IMR-90 (cell line): Measurements from ENCODE around the gene MRPS7. TPM values are rescaled to one million over a fixed set of nuclear protein-coding genes. Genes with fewer than 3 reads are reported as not detected.

Experiments used
- ATAC-seq: fragments of 200-7000 bp; cut with Tn5 transposase; 2 replicates; pipeline ENCODE4 v1.9.1; 2020; ENCODE audit warnings: low read depth, mild to moderate bottlenecking, moderate library complexity
- BruUV-seq: library from RNA; stranded (reverse); fragments of 400-500 nt; replicated peaks from 2 replicates; lab custom pipeline; 2021; lab: Mats Ljungman, UMichigan
- CTCF ChIA-PET: fragments of 300-600 bp; formaldehyde crosslinking; extraction: SDS; loops from one replicate; lab custom pipeline; 2021; ENCODE audit warnings: antibody characterized with exemption; lab: Yijun Ruan, JAX
- POLR2A ChIA-PET: fragments of 300-600 bp; sonication (Branson Sonifier 250); formaldehyde crosslinking; loops from one replicate; lab custom pipeline; 2022; ENCODE audit warnings: antibody characterized with exemption; ENCODE audit not compliant: unreplicated experiment; lab: Charles Lee
- DNase-seq: peaks from one replicate; pipeline ENCODE4 v3.0.0; 2013
- H2AFZ ChIP-seq: replicated peaks from 2 replicates; pipeline ENCODE3; 2013; ENCODE audit warnings: low read length, mild to moderate bottlenecking; ENCODE audit not compliant: poor library complexity
- H2AK5ac ChIP-seq: 2 replicates; pipeline ENCODE4 v1.6.1; 2013; ENCODE audit warnings: low read depth, low read length, inconsistent platforms
- H2AK9ac ChIP-seq: replicated peaks from 2 replicates; pipeline ENCODE3; 2013; ENCODE audit warnings: mild to moderate bottlenecking, low read depth, low read length, moderate library complexity; ENCODE audit not compliant: poor library complexity
- H2BK120ac ChIP-seq: 2 replicates; pipeline ENCODE4 v1.6.1; 2013; ENCODE audit warnings: low read depth, low read length, inconsistent platforms
- H2BK15ac ChIP-seq: 3 replicates; pipeline ENCODE4 v1.6.1; 2013; ENCODE audit warnings: low read depth, low read length, inconsistent platforms
- H2BK20ac ChIP-seq: 2 replicates; pipeline ENCODE4 v1.6.1; 2013; ENCODE audit warnings: low read depth, mild to moderate bottlenecking, inconsistent platforms, low read length, moderate library complexity
- H2BK5ac ChIP-seq: 2 replicates; pipeline ENCODE4 v1.6.1; 2013; ENCODE audit warnings: mild to moderate bottlenecking, low read depth, low read length, inconsistent platforms; ENCODE audit not compliant: poor library complexity, severe bottlenecking
- H3K14ac ChIP-seq: replicated peaks from 2 replicates; pipeline ENCODE4 v1.6.1; 2013; ENCODE audit warnings: low read depth, low read length, inconsistent platforms
- H3K18ac ChIP-seq: 2 replicates; pipeline ENCODE4 v1.6.1; 2013; ENCODE audit warnings: low read depth, low read length, control low read depth
- H3K23ac ChIP-seq: 2 replicates; pipeline ENCODE4 v1.6.1; 2013; ENCODE audit warnings: low read depth, low read length, inconsistent platforms
- H3K27ac ChIP-seq: 2 replicates; pipeline ENCODE4 v1.5.1; 2013; ENCODE audit warnings: mild to moderate bottlenecking, control low read depth, low read length; ENCODE audit not compliant: insufficient read depth
- H3K27me3 ChIP-seq: 2 replicates; pipeline ENCODE4 v1.6.1; 2013; ENCODE audit warnings: low read length; ENCODE audit not compliant: control insufficient read depth, insufficient read depth
- H3K36me3 ChIP-seq: 2 replicates; pipeline ENCODE4 v1.6.1; 2013; ENCODE audit warnings: low read length, mixed read lengths; ENCODE audit not compliant: control insufficient read depth, insufficient read depth
- H3K4ac ChIP-seq: 2 replicates; pipeline ENCODE4 v1.6.1; 2013; ENCODE audit warnings: low read depth, low read length, inconsistent platforms
- H3K4me1 ChIP-seq: 2 replicates; pipeline ENCODE4 v1.6.1; 2013; ENCODE audit warnings: low read length, mixed read lengths; ENCODE audit not compliant: control insufficient read depth, insufficient read depth
- H3K4me2 ChIP-seq: 2 replicates; pipeline ENCODE4 v1.6.1; 2013; ENCODE audit warnings: low read depth, mild to moderate bottlenecking, control low read depth, low read length, moderate library complexity
- H3K4me3 ChIP-seq: 2 replicates; pipeline ENCODE4 v1.5.1; 2013; ENCODE audit warnings: low read depth, mild to moderate bottlenecking, control low read depth, low read length, moderate library complexity; ENCODE audit not compliant: insufficient read depth
- H3K56ac ChIP-seq: 2 replicates; pipeline ENCODE4 v1.6.1; 2013; ENCODE audit warnings: low read length, inconsistent platforms; ENCODE audit not compliant: insufficient read depth; ENCODE audit errors: extremely low read depth
- H3K79me1 ChIP-seq, 2 experiments: 2 replicates each; pipeline ENCODE4 v1.6.1; 2013; ENCODE audit warnings: low read length in 2 of 2, inconsistent platforms in 1 of 2, low read depth in 1 of 2
- H3K9ac ChIP-seq: 2 replicates; pipeline ENCODE4 v1.6.1; 2013; ENCODE audit warnings: low read depth, low read length, control low read depth
- H3K9me1 ChIP-seq: 2 replicates; pipeline ENCODE4 v1.6.1; 2013; ENCODE audit warnings: low read length, inconsistent platforms; ENCODE audit not compliant: insufficient read depth
- H3K9me3 ChIP-seq: 2 replicates; pipeline ENCODE4 v1.6.1; 2013; ENCODE audit warnings: low read length; ENCODE audit not compliant: control insufficient read depth, insufficient read depth
- H4K20me1 ChIP-seq: 2 replicates; pipeline ENCODE4 v1.6.1; 2013; ENCODE audit warnings: low read length, inconsistent platforms; ENCODE audit not compliant: insufficient read depth
- H4K5ac ChIP-seq: 2 replicates; pipeline ENCODE4 v1.6.1; 2013; ENCODE audit warnings: mild to moderate bottlenecking, low read depth, low read length, control low read depth
- H4K8ac ChIP-seq, 2 experiments: 2 replicates each; pipeline ENCODE4 v1.6.1; 2013; ENCODE audit warnings: low read depth in 2 of 2, low read length in 2 of 2, control low read depth in 1 of 2, inconsistent platforms in 1 of 2
- H4K91ac ChIP-seq: 2 replicates; pipeline ENCODE4 v1.6.1; 2013; ENCODE audit warnings: low read depth, low read length, inconsistent platforms; ENCODE audit not compliant: insufficient read depth
- CHD1 ChIP-seq: IDR thresholded peaks from 2 replicates; pipeline ENCODE4 v1.6.1; 2012; ENCODE audit warnings: low read depth, low read length, improper control_type of control experiment
- MAZ ChIP-seq: IDR thresholded peaks from 2 replicates; pipeline ENCODE4 v1.6.1; 2012; ENCODE audit warnings: low read depth, mild to moderate bottlenecking, low read length, improper control_type of control experiment, moderate library complexity, borderline replicate concordance
- MXI1 ChIP-seq: IDR thresholded peaks from 2 replicates; pipeline ENCODE4 v1.6.1; 2012; ENCODE audit warnings: low read depth, mild to moderate bottlenecking, low read length, moderate library complexity, borderline replicate concordance
- RAD21 ChIP-seq: IDR thresholded peaks from 2 replicates; pipeline ENCODE4 v1.6.1; 2012; ENCODE audit warnings: low read length, improper control_type of control experiment
- SMC3 ChIP-seq: fragments of 150-350 bp; IDR thresholded peaks from 2 replicates; pipeline ENCODE4 v1.6.1; 2016; ENCODE audit warnings: low read depth, mild to moderate bottlenecking, antibody characterized with exemption, low read length, moderate library complexity
- WGBS, 2 experiments: methylation state at CpG; one replicate each; pipeline versions ENCODE4 v1.1.5 to v1.1.7; 2013; ENCODE audit warnings: missing lambda C conversion rate in 2 of 2; ENCODE audit not compliant: insufficient read length in 1 of 2; ENCODE audit errors: extremely low coverage in 2 of 2; 5-methylcytosine and 5-hydroxymethylcytosine counted together
- dilution Hi-C: fragments of 300-500 bp; cut with HindIII; formaldehyde crosslinking; loops from one replicate; pipeline ENCODE4 v1.14.3; 2018; ENCODE audit warnings: low sequenced_read_pairs; ENCODE audit not compliant: unreplicated experiment
- in situ Hi-C: fragments of 300-500 bp; cut with MboI; formaldehyde crosslinking; loops from 3 replicates; pipeline ENCODE4 v1.14.3; 2019; ENCODE audit warnings: low sequenced_read_pairs, inconsistent platforms, mixed read lengths
- intact Hi-C: fragments of 100-400 bp; cut with micrococcal nuclease; formaldehyde crosslinking; loops from 2 replicates; pipeline ENCODE4 v1.10.0; 2022
- polyA plus RNA-seq, 3 experiments: library from polyadenylated mRNA; depleted of rRNA; stranded (reverse); fragments of >200 nt; gene quantifications; 2 replicates each; pipeline ENCODE4 v1.2.3, GENCODE V29; 2012; ENCODE audit warnings: low replicate concordance in 1 of 3
- total RNA-seq: library from RNA; depleted of rRNA; stranded (reverse); fragments of >200 nt; gene quantifications from 2 replicates; pipeline ENCODE4 v1.2.3, GENCODE V29; 2012
- TF ChIP-seq, protein P1 (sequence below): fragments of 150-350 bp; IDR thresholded peaks from 2 replicates; pipeline ENCODE4 v1.6.1; 2017; ENCODE audit warnings: mild to moderate bottlenecking, antibody characterized with exemption, low read length, low read depth
- TF ChIP-seq, protein P2 (sequence below): conservative IDR thresholded peaks from 2 replicates; pipeline ENCODE4 v1.5.1; 2012; ENCODE audit warnings: mild to moderate bottlenecking, low read depth, low read length, improper control_type of control experiment

MRPS7 gene
- total and polyA plus RNA-seq, 2 of the 4 experiments (the other 2 are of a cell fraction) = 55.9 to 60.5 TPM

DNA sequence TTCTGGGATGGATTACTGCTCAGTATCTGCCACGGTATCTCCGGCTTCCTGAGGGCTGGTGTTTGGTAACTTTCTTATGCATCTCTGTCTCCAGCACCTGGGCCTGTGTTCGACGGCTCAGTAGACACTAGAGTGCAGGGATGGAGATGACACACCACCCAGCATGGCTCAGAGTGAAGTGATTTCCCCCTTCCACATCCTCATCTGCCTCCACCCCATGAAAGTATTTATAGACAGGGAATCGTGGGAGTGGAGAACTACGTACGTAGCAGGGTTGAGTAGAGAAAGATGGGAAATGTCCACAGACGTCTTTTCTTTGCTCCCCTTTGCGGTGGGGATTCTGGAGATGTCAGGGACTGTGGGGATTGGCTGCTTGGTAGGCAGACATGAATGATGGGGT is 39.4 kb downstream of the MRPS7 start:
- H3K4ac ChIP-seq = no peak overlapping the region
- dilution Hi-C loops (no loop called here), in situ Hi-C loops (no loop called here), intact Hi-C loops (no loop called here)
- H2AK5ac ChIP-seq = no peak overlapping the region
- H4K91ac ChIP-seq = no peak overlapping the region
- POLR2A ChIA-PET = no interaction called here
- no peaks in the 10 kb centered on the region; the same call in 1 of the 2 replicates for H3K4me1 ChIP-seq
- H3K36me3 ChIP-seq = no peaks in the 10 kb centered on the region
- 83% methylated on average over 2 of the region's 9 CpGs; no CpG with 5 or more reads in 1 of the 2 experiments for WGBS, 2 experiments
- H2BK120ac ChIP-seq = no peak overlapping the region
- no peak overlapping the region for H3K18ac ChIP-seq
- H3K27me3 ChIP-seq = no peaks in the 10 kb centered on the region
- H3K79me1 ChIP-seq = no peaks in the 10 kb centered on the region
- no peak for DNase-seq
- no peak for TF ChIP-seq SMC3
- TF ChIP-seq, protein P1, sequence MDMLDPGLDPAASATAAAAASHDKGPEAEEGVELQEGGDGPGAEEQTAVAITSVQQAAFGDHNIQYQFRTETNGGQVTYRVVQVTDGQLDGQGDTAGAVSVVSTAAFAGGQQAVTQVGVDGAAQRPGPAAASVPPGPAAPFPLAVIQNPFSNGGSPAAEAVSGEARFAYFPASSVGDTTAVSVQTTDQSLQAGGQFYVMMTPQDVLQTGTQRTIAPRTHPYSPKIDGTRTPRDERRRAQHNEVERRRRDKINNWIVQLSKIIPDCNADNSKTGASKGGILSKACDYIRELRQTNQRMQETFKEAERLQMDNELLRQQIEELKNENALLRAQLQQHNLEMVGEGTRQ = no peak
- TF ChIP-seq MXI1 = no peak
- TF ChIP-seq CHD1 = no peak
- no peak for TF ChIP-seq MAZ
- no peak for TF ChIP-seq RAD21
- TF ChIP-seq, protein P2, sequence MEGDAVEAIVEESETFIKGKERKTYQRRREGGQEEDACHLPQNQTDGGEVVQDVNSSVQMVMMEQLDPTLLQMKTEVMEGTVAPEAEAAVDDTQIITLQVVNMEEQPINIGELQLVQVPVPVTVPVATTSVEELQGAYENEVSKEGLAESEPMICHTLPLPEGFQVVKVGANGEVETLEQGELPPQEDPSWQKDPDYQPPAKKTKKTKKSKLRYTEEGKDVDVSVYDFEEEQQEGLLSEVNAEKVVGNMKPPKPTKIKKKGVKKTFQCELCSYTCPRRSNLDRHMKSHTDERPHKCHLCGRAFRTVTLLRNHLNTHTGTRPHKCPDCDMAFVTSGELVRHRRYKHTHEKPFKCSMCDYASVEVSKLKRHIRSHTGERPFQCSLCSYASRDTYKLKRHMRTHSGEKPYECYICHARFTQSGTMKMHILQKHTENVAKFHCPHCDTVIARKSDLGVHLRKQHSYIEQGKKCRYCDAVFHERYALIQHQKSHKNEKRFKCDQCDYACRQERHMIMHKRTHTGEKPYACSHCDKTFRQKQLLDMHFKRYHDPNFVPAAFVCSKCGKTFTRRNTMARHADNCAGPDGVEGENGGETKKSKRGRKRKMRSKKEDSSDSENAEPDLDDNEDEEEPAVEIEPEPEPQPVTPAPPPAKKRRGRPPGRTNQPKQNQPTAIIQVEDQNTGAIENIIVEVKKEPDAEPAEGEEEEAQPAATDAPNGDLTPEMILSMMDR = no peak
- H2AFZ ChIP-seq = no peak overlapping the region
- CTCF ChIA-PET = no interaction called here
- no peak overlapping the region for H2BK5ac ChIP-seq
- H3K56ac ChIP-seq = no peak overlapping the region
- no peak overlapping the region for H3K4me3 ChIP-seq
- no peak overlapping the region for H3K27ac ChIP-seq
- H3K4me2 ChIP-seq = no peak overlapping the region
- BruUV-seq = no TSS peak
- ATAC-seq = no peak
- H3K9ac ChIP-seq = no peak overlapping the region
- H2BK20ac ChIP-seq = no peak overlapping the region
- H4K5ac ChIP-seq = no peak overlapping the region
- no peak overlapping the region for H2AK9ac ChIP-seq
- no peak overlapping the region for H3K14ac ChIP-seq
- H4K8ac ChIP-seq = no peak overlapping the region
- 0 out of 2 replicates have a peak, but pooled peaks cover 3% of the 10 kb centered on the region for H3K9me1 ChIP-seq
- no peaks in the 10 kb centered on the region for H3K9me3 ChIP-seq
- no peaks in the 10 kb centered on the region for H4K20me1 ChIP-seq
- H2BK15ac ChIP-seq = no peak overlapping the region
- H3K23ac ChIP-seq = no peak overlapping the region
